Fibroblast of skin of scalp (primary cell): ENCODE measurements around the gene TRIM67.

Experiments used
- DNase-seq: peaks from one replicate; pipeline ENCODE4 v3.0.0-alpha.2; 2013

TRIM67 gene

GRCh38 chr1:231183639-231184590 is 22.1 kb downstream of the TRIM67 start:
- no peak for DNase-seq

- no peak for DNase-seq
Measured at GRCh38 chr1:231184891-231185290, 23.0 kb downstream of the TRIM67 start.

- no peak for DNase-seq
Measured at GRCh38 chr1:231185391-231185790, 23.5 kb downstream of the TRIM67 start.

GRCh38 chr1:231186356-231187115 is 24.7 kb downstream of the TRIM67 start:
- DNase-seq: no peak

- DNase-seq: no peak
Measured at GRCh38 chr1:231187571-231187970, 25.7 kb downstream of the TRIM67 start.

GRCh38 chr1:231188072-231188471 is 26.2 kb downstream of the TRIM67 start:
- DNase-seq: no peak

GRCh38 chr1:231188768-231189167 is 26.9 kb downstream of the TRIM67 start:
- DNase-seq: no peak

- no peak for DNase-seq
Measured at GRCh38 chr1:231189683-231190270, 27.9 kb downstream of the TRIM67 start.

- no peak for DNase-seq
Measured at GRCh38 chr1:231190456-231190855, 28.6 kb downstream of the TRIM67 start.

- DNase-seq: no peak
Measured at GRCh38 chr1:231192620-231193163, 30.8 kb downstream of the TRIM67 start.

- DNase-seq: no peak
Measured at GRCh38 chr1:231193710-231194340, 32.0 kb downstream of the TRIM67 start.

GRCh38 chr1:231194476-231194842 is 32.6 kb downstream of the TRIM67 start:
- DNase-seq: no peak

- no peak for DNase-seq
Measured at GRCh38 chr1:231194843-231195516, 33.1 kb downstream of the TRIM67 start.

- DNase-seq: no peak
Measured at GRCh38 chr1:231196307-231196706, 34.4 kb downstream of the TRIM67 start.

GRCh38 chr1:231196728-231197127 is 34.9 kb downstream of the TRIM67 start:
- no peak for DNase-seq

GRCh38 chr1:231199868-231200267 is 38.0 kb downstream of the TRIM67 start:
- no peak for DNase-seq

GRCh38 chr1:231200388-231201031 is 38.7 kb downstream of the TRIM67 start:
- peak; percentile 18 for DNase-seq

- no peak for DNase-seq
Measured at GRCh38 chr1:231201375-231201978, 39.6 kb downstream of the TRIM67 start.

- DNase-seq: no peak
Measured at GRCh38 chr1:231201979-231202633, 40.2 kb downstream of the TRIM67 start.
